ENCODE measurements around the gene EXD2.

GRCh38 chr14:69190191-69190590 is 1.1 kb upstream of the EXD2 start:
- TF ChIP-seq CTCF (IDR thresholded peaks at IDR 0.05; ENCODE audit: insufficient read depth, low read length) (no peak), POLR2AphosphoS5 (IDR thresholded peaks at IDR 0.05; ENCODE audit: low read depth) (no peak), GABPA (IDR thresholded peaks at IDR 0.05; ENCODE audit: low read depth) (no peak), REST (IDR thresholded peaks at IDR 0.05; ENCODE audit: insufficient replicate concordance, low read depth) (no peak)
